GM13977 (cell line): ENCODE data around the gene EFNA4.

Experiments used
- DNase-seq: peaks from one replicate; pipeline ENCODE4 v3.0.0; 2012; ENCODE audit warnings: low spot score
- in situ Hi-C: fragments of 300-500 bp; cut with MboI; formaldehyde crosslinking; loops from one replicate; pipeline ENCODE4 v1.12.0; 2022; ENCODE audit warnings: low sequenced_read_pairs, low pct_unique_long_range_greater_than_20kb, mixed read lengths, inconsistent platforms; ENCODE audit not compliant: unreplicated experiment
- TF ChIP-seq, protein P1 (sequence below): IDR thresholded peaks from 2 replicates; pipeline ENCODE4 v1.5.1; 2012; ENCODE audit warnings: mild to moderate bottlenecking, control low read depth; ENCODE audit not compliant: insufficient read depth; ENCODE audit errors: extremely low read depth, missing control alignments

The EFNA4 gene

DNA sequence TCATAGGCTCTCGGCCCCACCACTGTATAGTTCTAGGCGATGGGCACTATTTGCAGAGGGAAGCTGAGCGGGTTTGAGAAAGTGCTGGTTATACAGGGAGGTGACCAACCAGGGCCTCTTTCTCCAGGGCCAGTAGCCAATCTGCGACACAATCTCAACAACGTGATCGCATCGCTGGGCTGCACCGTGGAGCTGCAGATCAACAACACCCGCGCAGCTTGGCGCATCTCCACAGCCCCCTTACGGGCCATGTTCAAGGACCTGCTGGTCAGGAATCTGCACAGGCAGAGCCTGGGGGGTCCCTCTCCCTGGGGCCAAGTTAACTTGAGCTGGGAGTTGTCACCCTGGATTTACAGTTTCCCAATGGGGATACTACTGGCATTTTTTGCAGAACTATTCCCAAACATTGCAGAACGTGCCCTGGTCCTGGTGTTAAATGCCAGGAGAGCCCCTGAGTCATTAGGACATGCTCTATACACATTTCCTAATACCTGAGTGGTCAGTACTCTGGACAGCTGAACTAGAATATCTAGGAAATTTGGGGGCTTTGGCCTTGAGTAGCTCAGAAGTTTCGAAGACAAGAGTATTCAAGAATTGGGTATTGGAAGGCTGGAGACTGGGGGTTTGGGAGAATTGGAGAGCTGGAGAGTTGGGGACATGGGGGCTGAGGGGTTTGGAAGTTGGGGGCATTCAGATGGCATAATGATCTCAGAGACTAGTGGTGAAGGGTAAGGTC is 23.0 kb upstream of the EFNA4 start:
- in situ Hi-C loops, result no loop called here
- TF ChIP-seq, protein P1, sequence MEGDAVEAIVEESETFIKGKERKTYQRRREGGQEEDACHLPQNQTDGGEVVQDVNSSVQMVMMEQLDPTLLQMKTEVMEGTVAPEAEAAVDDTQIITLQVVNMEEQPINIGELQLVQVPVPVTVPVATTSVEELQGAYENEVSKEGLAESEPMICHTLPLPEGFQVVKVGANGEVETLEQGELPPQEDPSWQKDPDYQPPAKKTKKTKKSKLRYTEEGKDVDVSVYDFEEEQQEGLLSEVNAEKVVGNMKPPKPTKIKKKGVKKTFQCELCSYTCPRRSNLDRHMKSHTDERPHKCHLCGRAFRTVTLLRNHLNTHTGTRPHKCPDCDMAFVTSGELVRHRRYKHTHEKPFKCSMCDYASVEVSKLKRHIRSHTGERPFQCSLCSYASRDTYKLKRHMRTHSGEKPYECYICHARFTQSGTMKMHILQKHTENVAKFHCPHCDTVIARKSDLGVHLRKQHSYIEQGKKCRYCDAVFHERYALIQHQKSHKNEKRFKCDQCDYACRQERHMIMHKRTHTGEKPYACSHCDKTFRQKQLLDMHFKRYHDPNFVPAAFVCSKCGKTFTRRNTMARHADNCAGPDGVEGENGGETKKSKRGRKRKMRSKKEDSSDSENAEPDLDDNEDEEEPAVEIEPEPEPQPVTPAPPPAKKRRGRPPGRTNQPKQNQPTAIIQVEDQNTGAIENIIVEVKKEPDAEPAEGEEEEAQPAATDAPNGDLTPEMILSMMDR, result no peak
- no peak for DNase-seq

DNA sequence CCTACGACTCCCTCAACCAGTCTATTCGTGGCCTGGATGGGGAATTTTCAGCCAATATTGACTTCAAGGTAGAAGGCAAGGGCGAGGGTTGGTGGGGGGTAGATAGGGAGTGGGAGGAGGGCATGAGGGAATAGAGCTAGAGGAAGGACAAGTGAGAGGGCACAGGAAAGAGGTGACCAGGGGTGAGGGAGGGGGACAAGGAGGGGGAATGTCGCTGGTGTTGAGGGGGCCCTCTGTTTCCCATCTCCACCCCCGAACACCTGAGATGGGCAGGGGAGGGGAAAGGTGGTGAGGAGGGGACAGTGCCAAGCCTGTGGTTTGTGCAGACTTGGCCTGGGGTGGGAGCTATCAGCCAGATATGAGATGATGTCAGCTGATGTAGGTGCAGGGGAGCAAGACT is 20.8 kb upstream of the EFNA4 start:
- no peak for DNase-seq
- in situ Hi-C loops, result no loop called here
- TF ChIP-seq, protein P1, result no peak

DNA sequence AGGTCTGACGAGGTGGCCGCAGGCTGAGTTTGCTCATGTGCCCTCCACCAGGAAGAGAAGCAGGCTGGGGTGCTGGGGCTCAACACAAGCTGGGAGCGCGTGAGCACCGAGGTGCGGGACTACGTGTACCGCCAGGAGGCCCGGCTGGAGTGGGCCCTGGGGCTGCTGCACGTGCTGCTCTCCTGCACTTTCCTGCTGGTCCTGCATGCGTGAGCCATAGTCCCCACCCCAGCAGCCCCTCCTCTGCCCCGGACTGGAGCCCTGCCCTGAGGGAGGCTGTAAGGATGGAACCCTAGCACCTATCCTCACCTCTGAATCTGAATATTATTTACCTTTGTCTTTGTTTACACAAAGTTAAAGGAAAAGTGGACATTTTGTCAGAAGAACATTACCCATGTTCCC is 20.2 kb upstream of the EFNA4 start:
- TF ChIP-seq, protein P1, result no peak
- no peak for DNase-seq
- in situ Hi-C loops, result no loop called here

DNA sequence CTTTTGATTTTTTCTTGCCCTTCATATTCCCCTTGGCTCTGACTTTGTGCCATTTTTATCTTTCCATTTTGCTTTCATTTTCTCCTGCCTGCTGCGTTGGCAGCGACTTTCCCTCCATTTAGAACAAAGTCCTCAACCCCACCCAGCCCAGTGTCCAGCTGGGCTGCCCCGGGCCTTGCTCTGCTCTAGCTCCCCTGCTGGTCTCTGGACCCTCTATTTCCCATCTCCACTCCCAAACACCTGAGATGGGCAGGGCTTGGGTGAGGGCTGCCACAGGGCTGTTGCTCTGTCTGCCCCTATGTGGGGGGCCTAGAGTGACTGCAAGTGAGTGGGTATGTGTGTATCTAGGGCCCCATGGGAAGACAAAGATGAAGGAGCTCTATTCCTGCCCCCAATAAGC is 19.7 kb upstream of the EFNA4 start:
- TF ChIP-seq, protein P1, result no peak
- in situ Hi-C loops, result no loop called here

DNA sequence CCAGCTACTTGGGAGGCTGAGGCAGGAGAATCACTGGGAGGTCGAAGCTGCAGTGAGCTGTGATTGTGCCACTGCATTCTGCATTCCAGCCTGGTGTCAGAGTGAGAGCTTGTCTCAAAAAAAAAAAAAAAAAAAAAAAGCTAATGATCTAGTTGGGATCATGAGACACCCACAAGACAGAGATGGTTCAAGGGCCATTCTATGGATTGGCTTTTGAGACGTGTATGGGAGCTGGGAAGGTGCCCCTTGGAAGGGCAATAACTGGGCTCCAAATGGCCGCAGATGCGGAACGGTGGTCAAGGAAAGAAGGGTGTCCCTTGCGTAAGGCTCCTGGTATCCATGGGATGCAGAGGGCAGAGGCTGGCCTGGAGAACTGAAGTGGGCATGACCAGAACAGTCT is 19.2 kb upstream of the EFNA4 start:
- in situ Hi-C loops, result no loop called here
- no peak for DNase-seq
- TF ChIP-seq, protein P1, result no peak

More for the DNA sequence above, 19.7 kb upstream of the EFNA4 start:
- no peak for DNase-seq

DNA sequence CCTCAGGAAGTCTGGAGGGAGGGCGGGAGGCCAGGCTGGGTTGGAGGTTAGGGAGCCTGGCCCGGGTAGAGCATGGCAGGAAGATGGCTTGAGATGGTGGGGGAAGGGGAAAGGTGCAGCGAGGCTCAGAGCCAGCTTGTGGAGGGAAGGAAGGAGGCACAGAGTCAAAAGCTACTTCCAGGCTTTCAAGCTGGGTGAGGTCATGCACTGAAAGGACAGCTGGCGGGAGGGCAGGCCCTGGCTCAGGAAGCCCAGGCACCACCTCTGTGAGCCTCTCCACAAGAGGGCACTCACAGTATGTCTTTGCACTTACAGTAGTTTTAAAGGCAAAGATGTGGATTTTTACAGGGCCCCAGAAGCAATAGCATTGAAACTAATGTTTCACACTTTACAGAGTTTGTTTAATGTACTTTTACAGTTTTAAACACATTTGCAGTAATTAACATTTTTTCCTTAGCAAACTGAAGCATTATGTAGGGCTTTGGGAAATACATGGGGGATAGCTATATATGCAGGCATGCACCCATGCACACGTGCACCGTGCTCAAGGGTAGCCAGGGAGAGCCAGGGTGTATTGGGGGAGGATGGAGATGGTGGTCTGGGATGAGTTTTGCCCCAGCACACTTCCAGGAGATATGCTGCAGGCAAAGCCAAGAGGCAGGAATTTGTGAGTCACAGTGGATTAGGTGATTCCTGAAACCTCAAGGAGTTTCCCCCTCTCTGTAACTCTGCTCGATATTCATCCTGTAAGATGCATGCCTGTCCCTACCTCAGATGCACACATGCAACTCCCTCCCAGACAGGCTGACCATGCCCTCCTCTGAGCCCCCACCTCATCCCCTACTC is 18.5 kb upstream of the EFNA4 start:
- peak; percentile 83 for DNase-seq
- TF ChIP-seq, protein P1, result peak; percentile 75
- in situ Hi-C loops, result no loop called here
